ENCODE data around the gene PRPF19. TPM values are rescaled to one million over a fixed set of nuclear protein-coding genes. Genes with fewer than 3 reads are reported as not detected.

Gene PRPF19
- total and polyA plus RNA-seq, 2 of the 4 experiments (the other 2 are of a cell fraction), result 29.8 to 50.4 TPM

DNA sequence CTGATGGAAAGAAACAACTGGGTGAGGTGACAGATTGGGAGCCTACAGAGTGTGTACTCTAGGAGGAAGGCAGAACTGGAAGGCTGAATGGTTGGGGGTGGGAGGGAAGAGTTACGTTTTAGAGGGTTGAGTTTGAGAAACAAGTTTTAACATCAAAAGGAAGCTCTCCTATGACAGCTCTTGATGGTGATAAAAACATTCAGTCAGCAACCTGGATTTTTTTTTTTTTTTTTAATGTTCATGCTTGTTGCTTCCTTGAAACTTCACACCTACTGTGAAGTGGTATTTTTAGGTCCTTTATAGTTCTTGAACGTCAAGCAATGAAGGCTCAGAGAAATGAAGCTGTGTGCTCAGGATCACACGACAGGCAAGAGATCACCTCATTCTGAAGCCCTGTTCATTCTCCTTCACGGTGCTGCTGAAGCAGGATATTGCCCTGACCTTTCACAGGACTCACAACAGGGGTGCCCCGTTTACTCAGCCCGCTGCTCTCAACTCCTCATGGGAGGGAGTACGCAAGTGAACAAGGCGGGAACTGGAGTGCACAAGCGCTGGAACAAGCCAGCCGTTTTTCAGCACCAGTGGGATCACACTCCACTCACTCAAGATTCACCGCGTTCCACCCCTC is 6.0 kb upstream of the PRPF19 start:
- no peak for ATAC-seq (ENCODE audit: low read depth)
- BruUV-seq (replicated peaks), result no TSS peak
- Histone ChIP-seq H3K27me3 (ENCODE audit: control insufficient read depth, insufficient read depth, low read length) (peaks cover 10% of the 10 kb centered on the region), H3K9ac (ENCODE audit: low read depth, low read length) (no peak overlapping the region), H3K4ac (ENCODE audit: low read depth, low read length) (no peak overlapping the region), H3K27ac (ENCODE audit: insufficient read depth, low read length) (no peak overlapping the region), H2AK5ac (ENCODE audit: low read depth, low read length) (no peak overlapping the region), H3K9me3 (ENCODE audit: control insufficient read depth, insufficient read depth, low read length) (no peaks in the 10 kb centered on the region), H3K23ac (ENCODE audit: low read depth, low read length) (no peak overlapping the region), H3K4me2 (ENCODE audit: low read depth, low read length) (no peak overlapping the region), H2BK20ac (ENCODE audit: low read depth, low read length) (no peak overlapping the region), H3K14ac (replicated peaks; ENCODE audit: low read depth, low read length) (no peak overlapping the region), H4K20me1 (ENCODE audit: insufficient read depth, low read length) (peaks cover 3% of the 10 kb centered on the region; the same call in 1 of the 2 replicates), H3K79me1 (ENCODE audit: low read depth in 1 of 2, low read length in 2 of 2) (peaks cover 10 to 28% of the 10 kb centered on the region in 2 experiments), H2AK9ac (replicated peaks; ENCODE audit: low read depth, low read length, poor library complexity) (no peak overlapping the region), H3K36me3 (ENCODE audit: control insufficient read depth, insufficient read depth, low read length) (no peaks in the 10 kb centered on the region), H2BK15ac (ENCODE audit: low read depth, low read length) (no peak overlapping the region), H2BK120ac (ENCODE audit: low read depth, low read length) (no peak overlapping the region), H3K4me1 (ENCODE audit: control insufficient read depth, insufficient read depth, low read length) (peaks cover 4% of the 10 kb centered on the region; the same call in 1 of the 2 replicates), H3K9me1 (ENCODE audit: insufficient read depth, low read length) (peaks cover 7% of the 10 kb centered on the region), H2AFZ (replicated peaks; ENCODE audit: low read length, poor library complexity) (peak overlapping the region; percentile 64), H3K56ac (ENCODE audit: extremely low read depth, insufficient read depth, low read length) (no peak overlapping the region), H2BK5ac (ENCODE audit: low read depth, low read length, poor library complexity, severe bottlenecking) (no peak overlapping the region), H3K18ac (ENCODE audit: low read depth, low read length) (no peak overlapping the region), H4K91ac (ENCODE audit: insufficient read depth, low read depth, low read length) (no peak overlapping the region), H3K4me3 (ENCODE audit: insufficient read depth, low read depth, low read length) (no peak overlapping the region), H4K5ac (ENCODE audit: low read depth, low read length) (no peak overlapping the region), H4K8ac (ENCODE audit: low read depth in 2 of 2, low read length in 2 of 2) (no peak overlapping the region)
- dilution Hi-C loops (cut with HindIII; ENCODE audit: low sequenced_read_pairs, unreplicated experiment) (no loop called here), in situ Hi-C loops (cut with MboI; ENCODE audit: low sequenced_read_pairs) (loop anchor here (25.0 kb wide), 1 partner anchor 1325 kb away; no protein-coding TSS in a partner anchor), intact Hi-C loops (cut with micrococcal nuclease) (no loop called here)
- TF ChIP-seq MXI1 (IDR thresholded peaks at IDR 0.05; ENCODE audit: borderline replicate concordance, low read depth, low read length) (no peak), SMC3 (IDR thresholded peaks at IDR 0.05; ENCODE audit: low read depth, low read length) (no peak), MAFK (IDR thresholded peaks at IDR 0.05; ENCODE audit: low read depth, low read length) (no peak), NFE2L2 (IDR thresholded peaks at IDR 0.05; ENCODE audit: low read depth, low read length) (no peak), MAZ (IDR thresholded peaks at IDR 0.05; ENCODE audit: borderline replicate concordance, low read depth, low read length) (no peak)
- 54% methylated on average over 4 of the region's 12 CpGs; no CpG with 5 or more reads in 1 of the 2 experiments for WGBS, 2 experiments (ENCODE audit: extremely low coverage in 2 of 2, insufficient read length in 1 of 2)
- ChIA-PET POLR2A (ENCODE audit: unreplicated experiment) (interaction anchor here (0.6 kb wide), 1 partner anchor 40 kb away, joined by 3 read pairs; the partner anchor contains the start of gene SLC15A3), CTCF (no interaction called here)
- DNase-seq, result no peak
